A673 (cell line): ENCODE measurements around the gene ECE1.

ENCODE experiments used
- CTCF ChIP-seq: fragments of 300-800, 200-600 bp; sonication (generic); conservative IDR thresholded peaks from 2 replicates; pipeline ENCODE4 v1.5.1; 2017; ENCODE audit warnings: low read depth, mild to moderate bottlenecking, antibody characterized with exemption, low read length, moderate library complexity, mixed read lengths
- EZH2 ChIP-seq: fragments of 200-600 bp; sonication (generic); IDR thresholded peaks from 2 replicates; pipeline ENCODE4 v1.6.1; 2017; ENCODE audit warnings: borderline replicate concordance, low read depth, mild to moderate bottlenecking, mixed read lengths, antibody characterized with exemption, low read length; ENCODE audit not compliant: poor library complexity, severe bottlenecking

GRCh38 chr1:21338573-21339355 is 48.5 kb upstream of the ECE1 start:
- TF ChIP-seq CTCF = no peak
- no peak for TF ChIP-seq EZH2
